Prostate gland (tissue), 2 donors: ENCODE results near the gene MLPH. TPM values are rescaled to one million over a fixed set of nuclear protein-coding genes. Genes with fewer than 3 reads are reported as not detected.

Experiments used
- DNase-seq: peaks from one replicate; pipeline ENCODE4 v3.0.0-alpha.2; 2019; ENCODE audit warnings: low spot score
- H3K27ac ChIP-seq, 2 donors: fragments of 200-600 bp; sonication (generic); 2 replicates each; pipeline ENCODE4 v1.5.1; 2017 to 2019
- H3K27me3 ChIP-seq: fragments of 200-600 bp; sonication (generic); replicated peaks from 2 replicates; pipeline ENCODE4 v1.5.1; 2019; ENCODE audit not compliant: insufficient read depth
- H3K36me3 ChIP-seq, 2 donors: fragments of 200-600 bp; sonication (generic); 1 replicate in 1 of 2; 2 replicates in 1 of 2; pipeline versions ENCODE4 v1.5.1 to v1.8.1; 2017 to 2019
- H3K4me1 ChIP-seq: fragments of 200-600 bp; sonication (generic); replicated peaks from 2 replicates; pipeline ENCODE4 v1.5.1; 2019
- H3K4me3 ChIP-seq, 2 donors: fragments of 200-600 bp; sonication (generic); 2 replicates each; pipeline ENCODE4 v1.5.1; 2017 to 2019
- H3K9me3 ChIP-seq: fragments of 200-600 bp; sonication (generic); 2 replicates; pipeline ENCODE4 v1.5.1; 2017
- POLR2A ChIP-seq: fragments of 450-650 bp; IDR thresholded peaks from one replicate; pipeline ENCODE4 v1.6.1; 2016; ENCODE audit warnings: antibody characterized with exemption, mild to moderate bottlenecking
- POLR2AphosphoS5 ChIP-seq: sonication (generic); formaldehyde crosslinking; IDR thresholded peaks from one replicate; pipeline ENCODE4 v1.6.1; 2017; ENCODE audit warnings: antibody characterized with exemption
- WGBS: methylation state at CpG from one replicate; pipeline ENCODE4 v1.1.5; 2018; 5-methylcytosine and 5-hydroxymethylcytosine counted together
- intact Hi-C: fragments of 100-400 bp; cut with DNase I; formaldehyde crosslinking; loops from one replicate; pipeline ENCODE4 v1.14.2; 2022
- total RNA-seq, 2 donors: library from RNA; depleted of rRNA; stranded (reverse); fragments of >200 nt; gene quantifications; one replicate each; pipeline ENCODE4 v1.1.0, GENCODE V29; 2016
- TF ChIP-seq, protein P1 (sequence below), 4 experiments: fragments of 200-600 bp in 2 of 4; fragments of 450-650 bp in 2 of 4; sonication (generic) in 2 of 4; IDR thresholded peaks; 1 replicate in 3 of 4; 2 replicates in 1 of 4; pipeline ENCODE4 v1.5.1; 2016 to 2019; ENCODE audit warnings: antibody characterized with exemption in 4 of 4, mild to moderate bottlenecking in 2 of 4, moderate library complexity in 2 of 4

The MLPH gene, protein sequence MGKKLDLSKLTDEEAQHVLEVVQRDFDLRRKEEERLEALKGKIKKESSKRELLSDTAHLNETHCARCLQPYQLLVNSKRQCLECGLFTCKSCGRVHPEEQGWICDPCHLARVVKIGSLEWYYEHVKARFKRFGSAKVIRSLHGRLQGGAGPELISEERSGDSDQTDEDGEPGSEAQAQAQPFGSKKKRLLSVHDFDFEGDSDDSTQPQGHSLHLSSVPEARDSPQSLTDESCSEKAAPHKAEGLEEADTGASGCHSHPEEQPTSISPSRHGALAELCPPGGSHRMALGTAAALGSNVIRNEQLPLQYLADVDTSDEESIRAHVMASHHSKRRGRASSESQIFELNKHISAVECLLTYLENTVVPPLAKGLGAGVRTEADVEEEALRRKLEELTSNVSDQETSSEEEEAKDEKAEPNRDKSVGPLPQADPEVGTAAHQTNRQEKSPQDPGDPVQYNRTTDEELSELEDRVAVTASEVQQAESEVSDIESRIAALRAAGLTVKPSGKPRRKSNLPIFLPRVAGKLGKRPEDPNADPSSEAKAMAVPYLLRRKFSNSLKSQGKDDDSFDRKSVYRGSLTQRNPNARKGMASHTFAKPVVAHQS
- 100 to 1,000 TPM; 371 to 393 TPM for total RNA-seq

GRCh38 chr2:237486819-237487448, at the start of gene MLPH:
TSS of gene MLPH (plus strand) at chr2:237487251. CDS start at chr2:237493427, 6,176 bp downstream.
- Histone ChIP-seq H3K4me1 (peaks cover 10% of the 10 kb centered on the region), H3K36me3 (no peaks in the 10 kb centered on the region), H3K27ac (peak within 1 kb of the TSS; percentile 97 to 98), H3K9me3 (no peaks in the 10 kb centered on the region), H3K27me3 (no peaks in the 10 kb centered on the region), H3K4me3 (peak within 1 kb of the TSS; percentile 62 to 77)
- WGBS = 2% methylated on average over 58 of the region's 63 CpGs
- DNase-seq = peak; percentile 78
- intact Hi-C loops = no loop called here
- peak; percentile 85 for TF ChIP-seq POLR2AphosphoS5
- TF ChIP-seq POLR2A = peak; percentile 97
- TF ChIP-seq, protein P1, sequence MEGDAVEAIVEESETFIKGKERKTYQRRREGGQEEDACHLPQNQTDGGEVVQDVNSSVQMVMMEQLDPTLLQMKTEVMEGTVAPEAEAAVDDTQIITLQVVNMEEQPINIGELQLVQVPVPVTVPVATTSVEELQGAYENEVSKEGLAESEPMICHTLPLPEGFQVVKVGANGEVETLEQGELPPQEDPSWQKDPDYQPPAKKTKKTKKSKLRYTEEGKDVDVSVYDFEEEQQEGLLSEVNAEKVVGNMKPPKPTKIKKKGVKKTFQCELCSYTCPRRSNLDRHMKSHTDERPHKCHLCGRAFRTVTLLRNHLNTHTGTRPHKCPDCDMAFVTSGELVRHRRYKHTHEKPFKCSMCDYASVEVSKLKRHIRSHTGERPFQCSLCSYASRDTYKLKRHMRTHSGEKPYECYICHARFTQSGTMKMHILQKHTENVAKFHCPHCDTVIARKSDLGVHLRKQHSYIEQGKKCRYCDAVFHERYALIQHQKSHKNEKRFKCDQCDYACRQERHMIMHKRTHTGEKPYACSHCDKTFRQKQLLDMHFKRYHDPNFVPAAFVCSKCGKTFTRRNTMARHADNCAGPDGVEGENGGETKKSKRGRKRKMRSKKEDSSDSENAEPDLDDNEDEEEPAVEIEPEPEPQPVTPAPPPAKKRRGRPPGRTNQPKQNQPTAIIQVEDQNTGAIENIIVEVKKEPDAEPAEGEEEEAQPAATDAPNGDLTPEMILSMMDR (IDR thresholded peaks at IDR 0.05) = peak in 2 of 4 experiments; percentile 12 to 25

DNA sequence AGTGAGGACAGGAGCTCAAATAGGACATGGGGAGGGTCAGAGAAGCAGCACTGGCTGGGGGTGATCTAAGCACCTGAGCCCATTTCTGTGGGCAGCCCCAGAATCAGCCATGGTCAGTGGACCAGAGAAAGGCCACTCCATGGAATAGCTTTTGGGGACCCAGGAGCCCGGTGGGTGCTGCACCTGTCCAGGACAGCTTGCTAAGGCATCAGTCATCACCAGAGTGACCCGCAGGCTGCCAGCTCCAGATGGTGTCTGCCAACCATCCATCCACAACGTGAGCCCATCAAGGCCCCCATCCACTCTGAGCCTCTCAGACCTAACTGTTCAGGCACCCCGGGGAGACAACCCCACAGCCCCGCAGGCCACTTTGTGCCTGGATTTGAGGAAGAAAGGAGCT, 49.5 kb upstream of the MLPH start:
- Histone ChIP-seq H3K27ac (no peak overlapping the region), H3K4me3 (no peak overlapping the region), H3K4me1 (peaks cover 6% of the 10 kb centered on the region), H3K9me3 (no peaks in the 10 kb centered on the region), H3K36me3 (no peaks in the 10 kb centered on the region), H3K27me3 (no peaks in the 10 kb centered on the region)
- no peak for DNase-seq
- 93% methylated on average over 5 of the region's 5 CpGs for WGBS
- TF ChIP-seq POLR2A (no peak), POLR2AphosphoS5 (no peak)
- TF ChIP-seq, protein P1 (IDR thresholded peaks at IDR 0.05) = no peak
- intact Hi-C loops = no loop called here

- H3K27me3 ChIP-seq = no peaks in the 10 kb centered on the region
- peaks cover 6% of the 10 kb centered on the region for H3K4me1 ChIP-seq
- no peaks in the 10 kb centered on the region for H3K36me3 ChIP-seq
- TF ChIP-seq, protein P1 (IDR thresholded peaks at IDR 0.05) = no peak
- TF ChIP-seq POLR2AphosphoS5 = no peak
- TF ChIP-seq POLR2A = no peak
- H3K9me3 ChIP-seq = no peaks in the 10 kb centered on the region
- H3K4me3 ChIP-seq = no peak overlapping the region
- no peak for DNase-seq
- intact Hi-C loops = no loop called here
- no peak overlapping the region for H3K27ac ChIP-seq
- WGBS = 44% methylated on average over 8 of the region's 8 CpGs
Observed at GRCh38 chr2:237438080-237438940, 48.7 kb upstream of the MLPH start.

GRCh38 chr2:237440819-237441281, 46.2 kb upstream of the MLPH start:
- 42% methylated on average over 2 of the region's 2 CpGs for WGBS
- DNase-seq = no peak
- no peaks in the 10 kb centered on the region for H3K36me3 ChIP-seq
- no peaks in the 10 kb centered on the region for H3K9me3 ChIP-seq
- intact Hi-C loops = no loop called here
- H3K4me1 ChIP-seq = peaks cover 4% of the 10 kb centered on the region
- no peak overlapping the region for H3K4me3 ChIP-seq
- no peak for TF ChIP-seq POLR2A
- TF ChIP-seq, protein P1 (IDR thresholded peaks at IDR 0.05) = no peak
- no peak for TF ChIP-seq POLR2AphosphoS5
- H3K27ac ChIP-seq = peak overlapping the region in 1 of 2 donors; percentile 16
- H3K27me3 ChIP-seq = no peaks in the 10 kb centered on the region
